Panc1 (cell line): ENCODE results near the gene JPH3. TPM values are rescaled to one million over a fixed set of nuclear protein-coding genes. Genes with fewer than 3 reads are reported as not detected.
"Not testable (repeated sequence)": the region's sequence is repeated elsewhere in the genome, so short reads cannot be mapped to it uniquely, and the experiment has no call there.

ENCODE experiments used
- ATAC-seq: fragments of 200-7000 bp; cut with Tn5 transposase; 2 replicates; pipeline ENCODE4 v1.9.1; 2020; ENCODE audit warnings: mild to moderate bottlenecking, moderate library complexity
- BruUV-seq: library from RNA; stranded (reverse); fragments of 400-500 nt; replicated peaks from 2 replicates; lab custom pipeline; 2021; lab: Mats Ljungman, UMichigan
- CTCF ChIA-PET: fragments of 300-600 bp; sonication (Branson Sonifier 250); formaldehyde crosslinking; loops from one replicate; lab custom pipeline; 2022; ENCODE audit warnings: antibody characterized with exemption; lab: Charles Lee
- POLR2A ChIA-PET: fragments of 300-600 bp; sonication (Branson Sonifier 250); formaldehyde crosslinking; loops from one replicate; lab custom pipeline; 2022; ENCODE audit warnings: antibody characterized with exemption; lab: Charles Lee
- DNase-seq: peaks from one replicate; pipeline ENCODE4 v3.0.0-alpha.2; 2010; ENCODE audit warnings: low read depth, low spot score
- H3K27ac ChIP-seq: 2 replicates; pipeline ENCODE4 v1.5.1; 2011; ENCODE audit warnings: mild to moderate bottlenecking, low read length, inconsistent platforms
- H3K27me3 ChIP-seq: fragments of 200-500 bp; sonication (Bioruptor generic); 2 replicates; pipeline ENCODE4 v1.6.0; 2014; ENCODE audit warnings: low read length, inconsistent platforms; ENCODE audit not compliant: control insufficient read depth, insufficient read depth
- H3K36me3 ChIP-seq: fragments of 200-500 bp; sonication (Bioruptor generic); 2 replicates; pipeline ENCODE4 v1.5.1; 2014; ENCODE audit warnings: inconsistent platforms, mild to moderate bottlenecking, low read length, moderate library complexity; ENCODE audit not compliant: control insufficient read depth, insufficient read depth
- H3K4me1 ChIP-seq: 2 replicates; pipeline ENCODE4 v1.5.1; 2011; ENCODE audit warnings: inconsistent platforms, mild to moderate bottlenecking, low read length, moderate library complexity; ENCODE audit not compliant: control insufficient read depth, insufficient read depth
- H3K4me3 ChIP-seq, 2 experiments: 2 replicates each; pipeline ENCODE4 v1.5.1; 2011 to 2012; ENCODE audit warnings: low read depth in 2 of 2, low read length in 2 of 2, mild to moderate bottlenecking in 2 of 2, inconsistent platforms in 1 of 2, moderate library complexity in 1 of 2
- H3K9me3 ChIP-seq: fragments of 200-500 bp; sonication (Bioruptor generic); 2 replicates; pipeline ENCODE4 v1.5.1; 2014; ENCODE audit warnings: low read depth, mild to moderate bottlenecking, inconsistent platforms, low read length, moderate library complexity; ENCODE audit not compliant: control insufficient read depth, insufficient read depth
- POLR2AphosphoS5 ChIP-seq: IDR thresholded peaks from 2 replicates; pipeline ENCODE4 v1.6.1; 2012; ENCODE audit warnings: mild to moderate bottlenecking, low read depth, low read length, moderate library complexity
- REST ChIP-seq, 2 experiments: IDR thresholded peaks; 2 replicates each; pipeline ENCODE4 v1.6.1; 2011 to 2012; ENCODE audit warnings: low read depth in 2 of 2, control low read depth in 1 of 2, low read length in 1 of 2, mild to moderate bottlenecking in 1 of 2, moderate library complexity in 1 of 2; ENCODE audit not compliant: insufficient read depth in 1 of 2
- SIN3A ChIP-seq: IDR thresholded peaks from 2 replicates; pipeline ENCODE4 v1.6.1; 2012; ENCODE audit warnings: low read depth, mild to moderate bottlenecking, low read length, moderate library complexity, borderline replicate concordance; ENCODE audit not compliant: insufficient read depth
- TCF7L2 ChIP-seq: IDR thresholded peaks from 2 replicates; pipeline ENCODE4 v1.6.1; 2011; ENCODE audit warnings: mild to moderate bottlenecking, low read depth, low read length, inconsistent platforms
- in situ Hi-C: cut with HindIII; loops from 2 replicates; pipeline ENCODE4 v1.10.0; 2016; ENCODE audit warnings: low sequenced_read_pairs, low pct_unique_long_range_greater_than_20kb
- intact Hi-C: fragments of 100-400 bp; cut with micrococcal nuclease; formaldehyde crosslinking; loops from one replicate; pipeline ENCODE4 v1.10.0; 2022; ENCODE audit not compliant: unreplicated experiment
- total RNA-seq: library from RNA; stranded (reverse); gene quantifications from one replicate; pipeline ENCODE4 v1.2.1, GENCODE V29; 2021; ENCODE audit not compliant: unreplicated experiment
- TF ChIP-seq, protein P1 (sequence below): fragments of 450-650 bp; IDR thresholded peaks from 2 replicates; pipeline ENCODE4 v1.5.1; 2017; ENCODE audit warnings: mild to moderate bottlenecking

Gene JPH3
- total RNA-seq, 1 experiment from 2014 or later = 1.2 TPM

GRCh38 chr16:87576171-87576570, 26.1 kb upstream of the JPH3 start:
- ChIA-PET POLR2A (no interaction called here), CTCF (no interaction called here)
- Histone ChIP-seq H3K27me3 (no peaks in the 10 kb centered on the region), H3K4me3 (no peak overlapping the region), H3K4me1 (peaks cover 5% of the 10 kb centered on the region), H3K36me3 (no peaks in the 10 kb centered on the region), H3K27ac (no peak overlapping the region), H3K9me3 (no peaks in the 10 kb centered on the region)
- BruUV-seq = no TSS peak
- in situ Hi-C loops (no loop called here), intact Hi-C loops (no loop called here)
- ATAC-seq (no peak), DNase-seq (no peak)
- TF ChIP-seq, protein P1, sequence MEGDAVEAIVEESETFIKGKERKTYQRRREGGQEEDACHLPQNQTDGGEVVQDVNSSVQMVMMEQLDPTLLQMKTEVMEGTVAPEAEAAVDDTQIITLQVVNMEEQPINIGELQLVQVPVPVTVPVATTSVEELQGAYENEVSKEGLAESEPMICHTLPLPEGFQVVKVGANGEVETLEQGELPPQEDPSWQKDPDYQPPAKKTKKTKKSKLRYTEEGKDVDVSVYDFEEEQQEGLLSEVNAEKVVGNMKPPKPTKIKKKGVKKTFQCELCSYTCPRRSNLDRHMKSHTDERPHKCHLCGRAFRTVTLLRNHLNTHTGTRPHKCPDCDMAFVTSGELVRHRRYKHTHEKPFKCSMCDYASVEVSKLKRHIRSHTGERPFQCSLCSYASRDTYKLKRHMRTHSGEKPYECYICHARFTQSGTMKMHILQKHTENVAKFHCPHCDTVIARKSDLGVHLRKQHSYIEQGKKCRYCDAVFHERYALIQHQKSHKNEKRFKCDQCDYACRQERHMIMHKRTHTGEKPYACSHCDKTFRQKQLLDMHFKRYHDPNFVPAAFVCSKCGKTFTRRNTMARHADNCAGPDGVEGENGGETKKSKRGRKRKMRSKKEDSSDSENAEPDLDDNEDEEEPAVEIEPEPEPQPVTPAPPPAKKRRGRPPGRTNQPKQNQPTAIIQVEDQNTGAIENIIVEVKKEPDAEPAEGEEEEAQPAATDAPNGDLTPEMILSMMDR = no peak
- no peak for TF ChIP-seq SIN3A
- TF ChIP-seq TCF7L2 = no peak
- TF ChIP-seq REST (IDR thresholded peaks at IDR 0.05; ENCODE audit: insufficient read depth in 1 of 2, low read depth in 2 of 2, low read length in 1 of 2) = no peak
- no peak for TF ChIP-seq POLR2AphosphoS5

DNA sequence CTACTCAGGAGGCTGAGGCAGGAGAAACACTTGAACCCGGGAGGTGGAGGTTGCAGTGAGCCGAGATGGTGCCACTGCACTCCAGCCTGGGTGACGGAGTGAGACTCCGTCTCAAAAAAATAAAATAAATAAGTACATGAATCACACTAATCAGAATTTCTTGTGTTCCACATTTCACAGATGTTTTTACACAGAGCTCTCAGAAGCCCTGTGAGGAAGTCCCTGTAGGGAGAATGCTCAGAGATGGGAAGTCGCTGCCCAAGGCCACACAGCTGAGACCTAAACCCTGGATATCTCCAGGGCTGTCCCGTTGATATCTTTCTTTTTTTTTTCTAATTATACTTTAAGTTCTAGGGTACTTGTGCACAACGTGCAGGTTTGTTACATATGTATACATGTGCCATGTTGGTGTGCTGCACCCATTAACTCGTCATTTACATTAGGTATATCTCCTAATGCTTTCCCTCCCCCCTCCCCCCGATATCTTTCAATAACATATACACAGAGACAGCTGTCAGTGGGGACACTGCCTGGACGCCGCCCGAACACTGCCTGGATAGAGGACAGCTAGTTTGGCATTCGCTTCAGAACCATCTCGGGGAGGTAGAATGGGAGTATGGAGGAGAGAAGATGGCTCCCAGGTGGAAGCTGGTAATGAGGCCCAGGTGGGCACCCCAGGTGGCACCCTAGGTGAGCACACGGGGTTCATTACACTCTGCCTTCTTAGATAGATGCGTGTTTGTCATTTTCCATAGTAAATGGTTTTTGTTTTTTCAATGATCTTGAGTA, 24.0 kb upstream of the JPH3 start:
- BruUV-seq, ATAC-seq, in situ Hi-C loops, H3K36me3 ChIP-seq, POLR2A ChIA-PET, H3K9me3 ChIP-seq, H3K27ac ChIP-seq, H3K4me3 ChIP-seq, DNase-seq, intact Hi-C loops, H3K27me3 ChIP-seq: not testable (repeated sequence)
- H3K4me1 ChIP-seq = peaks cover 14% of the 10 kb centered on the region
- CTCF ChIA-PET = interaction anchor here (0.6 kb wide), 1 partner anchor 10 kb away, joined by 4 read pairs; no protein-coding TSS in a partner anchor

DNA sequence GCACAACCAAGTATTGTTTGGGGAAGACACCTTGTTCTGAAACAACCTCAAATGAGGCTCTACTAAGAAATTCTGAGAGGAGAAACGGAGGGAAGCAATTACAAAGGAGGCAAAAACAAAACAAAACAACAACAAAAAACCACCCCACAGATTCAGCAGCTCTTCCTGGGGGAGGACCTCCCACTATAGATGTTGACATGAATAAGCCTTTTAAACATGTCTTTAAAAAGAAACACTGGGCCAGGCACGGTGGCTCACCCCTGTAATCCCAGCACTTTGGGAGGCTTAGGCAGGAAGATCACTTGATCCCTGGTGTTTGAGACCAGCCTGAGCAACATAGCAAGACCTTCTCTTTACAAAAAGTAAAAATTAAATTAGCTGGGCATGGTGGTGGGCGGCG, 22.6 kb upstream of the JPH3 start:
- intact Hi-C loops = no loop called here

More for the DNA sequence above, 22.6 kb upstream of the JPH3 start:
- ChIA-PET POLR2A (no interaction called here), CTCF (no interaction called here)
- ATAC-seq (no peak), DNase-seq (no peak)
- no peak overlapping the region for H3K4me3 ChIP-seq
- H3K27ac ChIP-seq = no peak overlapping the region
- H3K4me1 ChIP-seq = peaks cover 14% of the 10 kb centered on the region
- no peaks in the 10 kb centered on the region for H3K9me3 ChIP-seq
- TF ChIP-seq REST (IDR thresholded peaks at IDR 0.05; ENCODE audit: insufficient read depth in 1 of 2, low read depth in 2 of 2, low read length in 1 of 2) = no peak
- no peak for TF ChIP-seq SIN3A
- no peak for TF ChIP-seq TCF7L2
- TF ChIP-seq, protein P1 = no peak
- TF ChIP-seq POLR2AphosphoS5 = no peak
- no peaks in the 10 kb centered on the region for H3K27me3 ChIP-seq
- BruUV-seq = no TSS peak
- in situ Hi-C loops = no loop called here
- H3K36me3 ChIP-seq = no peaks in the 10 kb centered on the region
